Activated CD8-positive, alpha-beta T cell treated with anti-CD3 and anti-CD28 coated beads for 36 hours (primary cell): ENCODE data around the gene CCRL2. TPM values are rescaled to one million over a fixed set of nuclear protein-coding genes. Genes with fewer than 3 reads are reported as not detected.

Experiments
- ATAC-seq: fragments of 200-7000 bp; cut with Tn5 transposase; one replicate; pipeline ENCODE4 v1.10.0; 2021; ENCODE audit warnings: mild to moderate bottlenecking, moderate library complexity
- CTCF ChIA-PET: fragments of 350-600 bp; sonication (Branson Sonifier 250); formaldehyde crosslinking; loops from one replicate; lab custom pipeline; 2021; ENCODE audit warnings: antibody characterized with exemption; lab: Charles Lee
- POLR2A ChIA-PET: fragments of 350-600 bp; sonication (Branson Sonifier 250); formaldehyde crosslinking; loops from one replicate; lab custom pipeline; 2021; ENCODE audit warnings: antibody characterized with exemption; lab: Charles Lee
- DNase-seq: peaks from one replicate; pipeline ENCODE4 v3.0.0-alpha.2; 2020
- H3K27ac Mint-ChIP-seq: one replicate; pipeline ENCODE4 v1.8.0; 2021; ENCODE audit warnings: mild to moderate bottlenecking, mixed read lengths
- H3K27me3 Mint-ChIP-seq: one replicate; pipeline ENCODE4 v1.8.0; 2021; ENCODE audit warnings: mixed read lengths
- H3K36me3 Mint-ChIP-seq: one replicate; pipeline ENCODE4 v1.8.0; 2021; ENCODE audit warnings: low read depth, mixed read lengths
- H3K4me1 Mint-ChIP-seq: one replicate; pipeline ENCODE4 v1.8.0; 2021; ENCODE audit warnings: low read depth, mixed read lengths
- H3K4me3 Mint-ChIP-seq: one replicate; pipeline ENCODE4 v1.8.0; 2021; ENCODE audit warnings: mild to moderate bottlenecking, moderate library complexity, mixed read lengths
- H3K9me3 Mint-ChIP-seq: one replicate; pipeline ENCODE4 v1.8.0; 2021; ENCODE audit warnings: mixed read lengths
- intact Hi-C: fragments of 100-400 bp; cut with micrococcal nuclease; formaldehyde crosslinking; loops from one replicate; pipeline ENCODE4 v1.10.0; 2022
- total RNA-seq, 2 experiments: library from RNA; stranded (reverse); gene quantifications; one replicate each; pipeline ENCODE4 v1.2.3, GENCODE V29; 2021
- TF ChIP-seq, protein P1 (sequence below): fragments of 200-600 bp; IDR thresholded peaks from one replicate; pipeline ENCODE4 v1.8.0; 2022; ENCODE audit warnings: antibody characterized with exemption, mild to moderate bottlenecking

The CCRL2 gene
- total RNA-seq, 2 experiments from 2014 or later, result 2.8 TPM

DNA sequence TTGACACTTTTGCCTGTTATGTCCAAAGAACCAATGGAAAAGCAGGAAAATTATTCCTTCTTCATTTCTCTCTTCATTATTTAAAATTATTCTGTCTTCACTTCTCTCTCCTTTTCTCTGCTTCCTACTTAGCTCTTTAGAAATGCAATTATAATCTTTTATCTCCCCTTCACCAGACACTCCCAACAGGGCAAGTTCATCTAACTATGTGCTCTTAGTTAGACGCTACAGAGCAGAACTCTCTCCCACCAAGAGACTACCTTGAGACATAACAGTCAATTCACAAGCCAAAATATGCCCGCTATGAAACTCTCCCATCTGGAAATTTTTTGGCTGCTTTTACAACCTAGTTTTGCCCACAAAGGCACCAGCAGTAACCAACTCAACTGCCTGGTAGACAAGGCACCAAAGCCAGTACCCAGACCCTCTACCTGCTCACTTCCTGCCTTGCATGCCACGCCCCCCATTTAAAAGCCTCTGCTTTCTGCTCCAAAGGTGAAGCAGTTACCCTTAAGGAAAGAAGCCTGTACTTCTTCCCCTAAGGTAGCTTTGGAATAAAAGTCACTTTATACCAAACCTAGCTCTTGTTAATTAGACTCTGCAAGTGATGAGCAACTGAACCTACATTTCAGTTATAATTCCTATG lies 28.1 kb downstream of the CCRL2 start:
- no peak overlapping the region for H3K27ac Mint-ChIP-seq
- peaks cover 7% of the 10 kb centered on the region for H3K9me3 Mint-ChIP-seq
- H3K4me3 Mint-ChIP-seq, result no peak overlapping the region
- intact Hi-C loops, result no loop called here
- TF ChIP-seq, protein P1, sequence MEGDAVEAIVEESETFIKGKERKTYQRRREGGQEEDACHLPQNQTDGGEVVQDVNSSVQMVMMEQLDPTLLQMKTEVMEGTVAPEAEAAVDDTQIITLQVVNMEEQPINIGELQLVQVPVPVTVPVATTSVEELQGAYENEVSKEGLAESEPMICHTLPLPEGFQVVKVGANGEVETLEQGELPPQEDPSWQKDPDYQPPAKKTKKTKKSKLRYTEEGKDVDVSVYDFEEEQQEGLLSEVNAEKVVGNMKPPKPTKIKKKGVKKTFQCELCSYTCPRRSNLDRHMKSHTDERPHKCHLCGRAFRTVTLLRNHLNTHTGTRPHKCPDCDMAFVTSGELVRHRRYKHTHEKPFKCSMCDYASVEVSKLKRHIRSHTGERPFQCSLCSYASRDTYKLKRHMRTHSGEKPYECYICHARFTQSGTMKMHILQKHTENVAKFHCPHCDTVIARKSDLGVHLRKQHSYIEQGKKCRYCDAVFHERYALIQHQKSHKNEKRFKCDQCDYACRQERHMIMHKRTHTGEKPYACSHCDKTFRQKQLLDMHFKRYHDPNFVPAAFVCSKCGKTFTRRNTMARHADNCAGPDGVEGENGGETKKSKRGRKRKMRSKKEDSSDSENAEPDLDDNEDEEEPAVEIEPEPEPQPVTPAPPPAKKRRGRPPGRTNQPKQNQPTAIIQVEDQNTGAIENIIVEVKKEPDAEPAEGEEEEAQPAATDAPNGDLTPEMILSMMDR, result no peak
- ATAC-seq, result no peak
- no peak for DNase-seq
- H3K27me3 Mint-ChIP-seq, result no peaks in the 10 kb centered on the region
- CTCF ChIA-PET, result interaction anchor here (1.2 to 1.5 kb wide), 2 partner anchors 58 to 227 kb away, joined by 3 read pairs; partner anchors contain the start of gene CCR1
- no peaks in the 10 kb centered on the region for H3K4me1 Mint-ChIP-seq
- no peaks in the 10 kb centered on the region for H3K36me3 Mint-ChIP-seq
- POLR2A ChIA-PET, result no interaction called here

- peaks cover 19% of the 10 kb centered on the region for H3K4me1 Mint-ChIP-seq
- DNase-seq (no peak), ATAC-seq (no peak)
- no peaks in the 10 kb centered on the region for H3K27me3 Mint-ChIP-seq
- H3K36me3 Mint-ChIP-seq, result no peaks in the 10 kb centered on the region
- no peak overlapping the region for H3K27ac Mint-ChIP-seq
- TF ChIP-seq, protein P1, result no peak
- intact Hi-C loops, result no loop called here
- ChIA-PET CTCF (interaction anchor here (1.3 kb wide), 1 partner anchor 11 kb away, joined by 5 read pairs; no protein-coding TSS in a partner anchor), POLR2A (interaction anchor here (0.6 kb wide), 1 partner anchor 48 kb away, joined by 3 read pairs; no protein-coding TSS in a partner anchor)
- no peaks in the 10 kb centered on the region for H3K9me3 Mint-ChIP-seq
- no peak overlapping the region for H3K4me3 Mint-ChIP-seq
Observed at GRCh38 chr3:46438831-46439230, 31.8 kb downstream of the CCRL2 start.

DNA sequence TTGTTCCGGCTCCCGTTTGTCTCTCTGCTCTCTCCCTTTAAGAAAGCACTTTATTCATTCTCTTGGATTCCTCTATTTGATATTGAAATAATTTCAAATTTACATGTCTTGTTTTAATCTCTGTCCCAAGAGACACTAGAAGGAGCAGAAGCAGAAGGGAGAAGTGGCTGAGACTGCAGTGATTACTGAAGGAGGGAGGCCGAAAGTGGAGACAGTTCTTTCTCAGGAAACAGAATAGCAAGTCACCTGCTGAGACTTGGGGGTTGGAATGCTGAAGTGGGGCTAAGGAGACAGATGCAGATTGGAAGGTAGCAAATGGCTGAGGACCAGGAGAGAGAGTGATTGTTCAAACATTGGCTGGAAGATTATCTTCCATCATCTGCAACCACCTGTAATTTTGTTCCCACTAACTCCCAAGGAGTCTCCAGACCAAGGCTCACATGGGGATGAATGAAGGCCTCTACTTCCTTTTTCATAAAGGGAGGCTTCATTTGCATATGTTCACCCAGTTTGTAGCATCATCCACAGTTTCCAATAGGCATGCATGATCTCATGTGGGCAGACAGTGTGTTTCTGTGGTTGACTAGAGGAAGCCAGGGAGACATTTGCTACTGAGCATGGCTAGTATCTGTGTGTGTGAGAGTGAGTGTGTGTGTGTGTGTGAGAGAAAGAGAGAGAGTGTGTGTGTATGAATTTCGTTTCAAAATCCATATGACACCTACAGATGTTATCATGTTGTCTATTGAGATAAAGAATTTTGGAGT lies 33.7 kb downstream of the CCRL2 start:
- Mint-ChIP-seq H3K27me3 (no peaks in the 10 kb centered on the region), H3K9me3 (no peaks in the 10 kb centered on the region), H3K36me3 (no peaks in the 10 kb centered on the region), H3K4me1 (peaks cover 19% of the 10 kb centered on the region), H3K4me3 (no peak overlapping the region), H3K27ac (no peak overlapping the region)
- POLR2A ChIA-PET, result no interaction called here
- intact Hi-C loops, result no loop called here
- CTCF ChIA-PET, result interaction anchor here (1.1 kb wide), 1 partner anchor 8 kb away, joined by 3 read pairs; no protein-coding TSS in a partner anchor
- DNase-seq (peak; percentile 66), ATAC-seq (peak; percentile 98)
- TF ChIP-seq, protein P1, result no peak

DNA sequence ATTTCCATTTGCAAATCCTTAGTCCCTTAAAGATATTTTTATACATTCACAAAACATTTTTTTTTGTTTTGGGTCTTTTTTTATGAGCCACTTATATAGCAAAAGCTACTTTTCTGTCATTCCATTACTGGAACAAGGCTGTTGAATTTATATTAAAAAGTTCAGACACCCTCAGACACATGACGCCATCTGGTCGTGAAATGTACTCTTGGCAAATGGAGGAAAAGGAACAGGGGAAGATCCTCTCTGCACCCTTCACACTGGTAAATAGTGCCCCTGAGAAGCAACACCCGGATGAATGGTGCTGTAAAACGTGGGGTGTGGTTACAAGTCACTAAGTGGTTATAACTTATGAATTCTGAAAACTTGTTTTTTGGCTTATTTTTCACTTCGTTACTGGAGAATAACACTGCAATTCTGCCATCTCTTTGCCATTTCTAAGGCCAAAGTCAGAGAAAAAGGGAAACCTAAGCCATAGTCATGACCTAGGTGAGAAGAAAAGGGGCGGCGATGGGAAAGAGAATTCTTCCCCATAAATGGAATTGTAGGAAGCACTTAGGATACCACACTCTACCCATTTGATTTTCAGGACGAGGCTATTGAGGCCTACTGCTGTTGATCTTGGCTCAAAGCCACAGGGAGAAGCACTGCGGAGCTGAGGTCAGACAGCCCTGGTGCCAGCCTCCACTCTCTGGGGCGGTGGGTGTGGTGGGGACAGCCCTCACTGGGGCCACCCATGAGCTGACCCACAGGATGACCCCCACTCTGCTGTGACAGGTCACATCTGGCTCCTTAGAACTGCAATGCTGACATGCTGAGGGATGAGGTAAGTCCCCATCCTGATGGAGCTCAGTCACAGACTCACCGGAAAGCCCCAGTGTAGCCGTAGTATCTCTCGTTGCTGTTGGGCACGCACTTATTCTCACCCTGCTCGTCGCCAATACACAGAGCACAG lies 35.8 kb downstream of the CCRL2 start:
- H3K36me3 Mint-ChIP-seq, result no peaks in the 10 kb centered on the region
- ATAC-seq, result no peak
- no peaks in the 10 kb centered on the region for H3K9me3 Mint-ChIP-seq
- no peak overlapping the region for H3K27ac Mint-ChIP-seq
- no peak overlapping the region for H3K4me3 Mint-ChIP-seq
- intact Hi-C loops, result no loop called here
- H3K27me3 Mint-ChIP-seq, result no peaks in the 10 kb centered on the region
- ChIA-PET CTCF (interaction anchor here (1.3 kb wide), 1 partner anchor 45 kb away, joined by 3 read pairs; no protein-coding TSS in a partner anchor), POLR2A (no interaction called here)
- DNase-seq, result no peak
- H3K4me1 Mint-ChIP-seq, result peaks cover 19% of the 10 kb centered on the region
- TF ChIP-seq, protein P1, result no peak
